ENCODE results near the gene FBN1.

FBN1 gene

DNA sequence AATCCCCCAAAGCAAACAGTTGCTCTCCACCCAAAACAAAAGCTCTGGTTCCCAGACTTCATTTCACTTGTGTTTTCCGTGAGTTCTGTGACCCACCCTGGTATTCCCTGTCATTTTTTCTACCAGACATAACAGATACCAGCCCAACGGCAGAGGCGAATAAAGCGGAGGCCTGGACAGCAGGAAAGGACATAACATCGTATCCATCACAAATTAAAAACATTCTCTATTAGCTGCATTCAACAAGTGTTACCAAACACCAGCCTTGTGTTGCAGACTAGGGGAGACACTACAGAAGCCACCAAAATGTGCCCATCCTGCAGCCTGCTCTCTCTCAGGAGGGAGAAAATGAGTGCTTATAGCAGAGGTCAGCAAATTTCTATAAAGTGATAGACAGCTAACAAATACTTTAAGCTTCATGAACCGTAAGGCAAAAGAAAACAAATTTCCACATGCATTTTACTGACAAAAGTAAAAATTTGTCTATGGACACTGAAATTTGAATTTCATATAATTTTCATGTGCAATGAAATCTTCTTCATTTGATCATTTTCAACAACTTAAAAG lies 7.1 kb upstream of the FBN1 start:
- DNase-seq (ENCODE audit: low read depth): no peak

DNA sequence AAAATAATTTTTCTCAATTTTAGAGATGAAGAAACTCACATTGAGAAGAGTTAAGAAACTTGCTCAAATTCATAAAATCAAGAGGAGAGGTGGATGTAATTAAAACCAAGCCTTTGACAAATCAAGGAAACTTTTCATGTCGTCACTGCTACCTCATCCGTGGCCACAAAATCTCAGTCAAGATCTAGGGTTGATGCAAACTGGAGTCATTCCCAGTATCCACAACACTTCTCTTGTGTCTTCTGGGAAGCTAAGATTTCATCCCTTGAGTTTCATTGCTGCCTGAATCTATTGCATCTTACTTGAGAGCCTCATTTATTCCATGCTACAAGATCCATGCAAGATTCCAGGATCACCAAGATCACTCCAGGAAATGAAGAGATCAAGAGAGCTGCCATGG lies 5.4 kb upstream of the FBN1 start:
- DNase-seq (ENCODE audit: low read depth): no peak

DNA sequence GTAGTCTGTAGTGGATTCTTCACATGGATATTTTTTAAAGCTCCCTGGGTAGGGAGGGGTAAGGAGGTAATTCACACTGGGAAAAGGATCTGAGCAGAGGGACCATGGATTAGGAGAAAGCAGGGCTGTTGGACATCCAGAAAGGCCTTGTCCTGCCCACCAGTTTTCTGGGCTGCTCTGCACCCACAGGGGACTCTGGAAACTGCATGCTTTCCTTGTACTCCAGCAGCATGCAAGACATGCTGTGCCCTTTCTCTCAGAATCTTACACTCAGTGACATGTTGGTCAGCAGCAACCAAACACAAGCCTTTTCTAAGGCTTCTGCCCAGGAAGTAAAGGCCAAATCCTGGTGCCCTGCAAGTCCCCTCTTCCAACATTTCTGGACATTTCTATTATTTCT lies 2.5 kb upstream of the FBN1 start:
- DNase-seq (ENCODE audit: low read depth): peak; percentile 36

DNA sequence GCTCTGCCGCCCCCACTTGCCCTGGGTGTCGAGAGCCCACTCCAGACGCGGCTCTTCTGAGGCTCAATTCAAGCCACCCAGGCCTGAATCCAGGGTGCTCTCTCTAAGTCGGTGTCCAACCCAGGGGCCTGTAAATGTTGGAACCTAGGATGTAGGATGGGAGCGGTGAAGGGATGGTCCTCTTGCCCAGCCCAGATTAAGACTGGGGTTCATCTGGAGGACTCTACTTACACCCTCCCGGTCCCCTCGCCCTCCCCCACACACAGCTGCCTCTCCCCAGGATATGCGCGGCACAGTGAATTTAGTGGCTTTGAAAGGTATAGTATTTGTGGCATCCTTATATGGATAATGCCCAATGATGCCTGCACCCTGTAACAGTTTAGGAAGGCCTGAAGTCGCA lies 822 bp upstream of the FBN1 start:
- no peak for DNase-seq (ENCODE audit: low read depth)

DNA sequence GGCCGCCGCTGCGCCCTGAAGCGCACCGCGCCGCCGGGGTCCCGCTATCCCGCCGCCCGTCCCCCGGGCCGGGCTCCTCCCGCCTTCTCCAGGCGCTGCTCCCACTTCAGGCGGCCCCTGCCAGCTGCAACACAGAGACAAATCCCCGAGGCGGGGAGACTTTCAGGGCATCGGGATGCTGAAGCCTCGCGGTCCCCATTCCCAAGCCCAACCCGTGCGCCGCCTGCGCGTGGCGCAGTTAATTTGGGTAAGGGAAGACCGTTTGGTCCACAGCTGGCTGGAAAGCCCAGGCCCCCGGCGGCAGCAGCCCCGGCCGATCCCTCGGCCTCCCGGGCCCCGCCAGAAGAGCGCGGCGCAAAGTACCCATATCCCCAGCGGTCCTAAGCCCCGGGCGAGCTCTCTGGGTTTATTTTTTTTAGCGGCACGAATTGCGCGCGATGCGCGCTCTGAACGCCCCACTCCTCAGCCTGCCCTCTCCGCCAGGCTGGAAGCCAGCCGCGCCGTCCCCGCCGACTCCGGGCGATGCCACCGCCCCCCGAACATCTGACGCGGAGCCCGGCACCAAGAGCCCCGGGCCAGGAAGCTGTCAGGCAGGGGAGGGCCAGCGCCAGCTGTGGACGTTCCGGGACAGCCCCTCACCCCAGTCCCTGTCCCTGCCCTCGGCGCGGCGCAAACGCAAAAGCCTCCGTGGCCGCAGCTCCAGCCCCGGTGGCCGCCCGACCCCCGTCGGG lies 517 bp downstream of the FBN1 start:
- DNase-seq (ENCODE audit: low read depth): peak; percentile 62

DNA sequence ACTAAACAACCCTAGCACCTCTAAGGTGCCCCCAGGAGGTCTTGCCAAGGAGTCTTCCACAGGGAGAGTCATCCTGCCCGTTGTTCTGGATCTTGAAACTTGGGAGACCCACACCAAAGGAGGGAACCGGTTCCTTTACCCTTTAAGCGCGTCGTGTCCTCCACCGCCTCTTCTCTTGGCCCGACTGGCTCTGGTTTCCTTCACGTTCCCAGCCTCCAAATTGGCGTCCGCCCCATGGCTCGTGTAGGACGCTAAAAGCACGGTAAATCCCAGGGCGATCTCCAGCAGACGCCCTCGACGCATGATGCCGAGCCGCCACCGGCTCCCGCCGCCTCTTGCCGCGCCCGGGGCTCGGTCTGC lies 1.1 kb downstream of the FBN1 start:
- DNase-seq (ENCODE audit: low read depth): peak; percentile 53

DNA sequence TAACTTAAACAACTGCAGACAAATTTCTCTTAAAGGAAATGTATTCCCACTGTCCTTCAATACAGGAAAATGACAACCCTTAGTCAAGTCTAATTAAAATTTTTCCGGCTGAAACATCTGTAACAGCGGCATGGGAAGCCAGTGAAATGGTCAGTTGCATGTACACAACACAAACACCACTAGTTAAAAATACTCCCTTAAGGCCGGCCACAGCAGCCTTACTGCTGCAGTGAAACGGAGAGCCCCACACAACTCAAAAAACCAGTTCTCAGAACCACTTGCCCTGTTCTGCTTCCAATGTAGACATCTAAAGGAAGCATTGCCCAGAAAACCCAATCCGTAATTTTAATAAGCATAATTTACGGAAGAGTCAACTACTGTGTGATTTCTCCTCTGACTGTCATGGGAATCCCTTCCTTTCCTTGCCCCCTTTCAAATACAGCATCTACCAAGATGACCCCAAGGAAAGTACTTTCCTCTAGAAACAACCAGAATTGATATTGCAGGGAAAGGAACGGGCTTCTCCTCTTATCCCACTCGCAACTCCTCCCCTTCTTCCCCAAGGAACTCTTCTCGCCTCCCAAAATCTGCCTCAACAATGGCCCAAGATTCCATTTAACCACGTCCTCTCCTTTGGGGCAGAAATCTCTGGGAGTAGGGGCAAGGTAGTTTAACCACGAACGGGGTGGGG lies 1.6 kb downstream of the FBN1 start:
- no peak for DNase-seq (ENCODE audit: low read depth)

DNA sequence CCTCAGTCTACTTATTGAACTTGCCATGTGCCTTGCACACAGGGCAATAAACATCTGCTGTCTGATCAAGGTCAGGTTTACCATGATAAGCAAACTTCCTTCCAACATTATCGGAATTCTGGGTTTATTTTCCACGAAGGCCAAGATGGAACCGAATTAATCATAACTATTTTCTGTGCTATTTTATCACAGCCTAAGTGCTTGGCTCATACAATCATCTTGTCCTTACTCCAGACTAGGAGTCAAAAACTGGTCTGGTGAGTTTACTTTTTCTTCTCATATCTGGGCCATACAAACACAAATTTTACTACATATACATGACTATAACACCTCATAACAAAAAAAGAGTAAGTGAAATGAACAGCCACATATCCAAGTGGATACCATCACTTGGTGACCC lies 2.3 kb downstream of the FBN1 start:
- no peak for DNase-seq (ENCODE audit: low read depth)

DNA sequence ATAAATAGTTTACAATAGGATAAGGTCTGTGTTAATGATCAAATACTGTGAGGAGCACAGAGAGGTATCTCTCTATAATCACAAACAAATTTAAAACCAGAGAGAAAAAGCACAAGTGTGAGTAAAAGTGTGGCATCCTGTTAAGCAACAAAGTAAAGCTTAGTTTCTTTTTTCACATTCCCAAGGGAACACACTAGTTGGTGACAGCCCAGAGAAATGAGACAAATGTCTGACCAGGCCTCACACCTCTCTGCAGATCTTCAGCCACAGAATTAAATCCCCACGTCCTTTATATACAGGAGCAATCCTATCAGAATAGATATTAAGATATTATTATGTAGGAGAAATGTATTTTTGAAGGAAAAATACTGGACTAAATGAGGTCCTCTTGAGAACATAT lies 2.7 kb downstream of the FBN1 start:
- DNase-seq (ENCODE audit: low read depth): peak; percentile 25

DNA sequence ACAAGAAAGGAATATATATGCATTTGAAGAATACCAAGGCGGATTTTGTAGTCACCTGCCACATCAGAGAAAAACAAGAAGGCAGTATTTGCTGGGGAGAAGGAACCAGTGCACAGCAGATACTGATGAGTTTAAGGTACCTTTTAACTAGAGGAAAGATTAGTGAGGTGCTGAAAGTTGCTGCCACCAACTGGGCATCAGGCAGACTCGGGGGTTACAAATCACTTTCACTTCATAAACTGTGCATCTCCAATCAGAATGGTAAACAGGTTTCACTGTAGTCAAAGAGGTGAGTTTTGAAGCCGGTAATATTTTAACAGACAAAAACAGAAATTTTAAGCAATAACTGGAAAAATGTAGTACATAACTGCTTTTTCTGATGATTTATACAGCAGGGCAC lies 4.1 kb downstream of the FBN1 start:
- DNase-seq (ENCODE audit: low read depth): peak; percentile 60

DNA sequence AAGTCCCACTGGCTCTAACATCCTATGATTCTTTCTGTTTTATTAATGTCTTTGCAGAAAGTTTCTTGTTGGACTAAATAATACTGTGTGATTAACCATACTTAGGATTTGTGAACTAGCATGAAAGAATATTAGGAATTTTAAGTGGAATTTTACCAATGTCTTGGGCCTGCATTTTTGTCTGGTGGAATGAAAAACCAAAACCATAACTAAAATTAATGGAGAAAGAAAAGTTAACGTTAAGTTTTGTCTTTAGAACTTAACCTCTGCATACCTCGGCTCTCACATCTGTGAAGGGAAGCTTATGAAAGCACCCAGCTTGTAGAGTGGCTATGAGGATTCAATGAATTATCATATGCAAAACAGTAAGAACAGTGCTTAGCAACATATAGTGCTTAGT lies 6.5 kb downstream of the FBN1 start:
- DNase-seq (ENCODE audit: low read depth): no peak

DNA sequence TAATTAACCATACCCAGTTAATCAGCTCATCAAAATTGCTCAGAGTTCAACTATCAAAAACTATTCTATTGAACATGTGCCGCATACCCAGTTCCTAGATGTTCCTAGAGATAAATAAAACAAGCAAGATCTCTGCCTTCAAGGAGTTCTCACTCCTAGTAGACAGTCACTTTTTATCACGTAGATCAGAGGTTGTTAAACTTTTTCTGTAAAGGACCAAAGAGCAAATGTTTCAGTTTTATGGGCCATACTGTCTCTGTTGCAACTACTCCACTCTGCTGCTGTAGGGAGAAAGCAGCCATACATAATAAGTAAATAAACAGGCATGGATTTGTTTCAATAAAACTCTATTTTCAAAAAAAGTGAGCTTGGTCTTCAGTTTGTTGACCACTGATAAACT lies 7.9 kb downstream of the FBN1 start:
- no peak for DNase-seq (ENCODE audit: low read depth)

DNA sequence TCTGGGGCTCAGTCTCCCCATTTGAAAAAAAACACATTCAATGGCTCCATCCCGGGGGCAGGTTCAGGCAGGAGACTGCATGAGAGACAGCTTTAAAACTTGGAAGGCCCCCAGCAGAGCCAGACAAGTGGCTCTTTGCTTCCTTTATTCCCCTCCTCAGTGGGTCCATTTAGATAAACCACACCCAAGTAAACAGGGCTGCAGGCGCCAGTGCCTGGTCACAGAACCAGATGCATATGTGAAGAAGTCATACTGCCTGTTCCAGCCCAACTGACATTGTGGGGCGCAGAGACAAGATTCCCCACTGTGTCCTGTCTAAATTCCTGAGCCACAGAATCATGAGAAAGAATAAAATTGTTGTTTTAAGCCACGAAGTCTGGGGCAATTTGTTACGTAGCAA lies 9.0 kb downstream of the FBN1 start:
- DNase-seq (ENCODE audit: low read depth): no peak

DNA sequence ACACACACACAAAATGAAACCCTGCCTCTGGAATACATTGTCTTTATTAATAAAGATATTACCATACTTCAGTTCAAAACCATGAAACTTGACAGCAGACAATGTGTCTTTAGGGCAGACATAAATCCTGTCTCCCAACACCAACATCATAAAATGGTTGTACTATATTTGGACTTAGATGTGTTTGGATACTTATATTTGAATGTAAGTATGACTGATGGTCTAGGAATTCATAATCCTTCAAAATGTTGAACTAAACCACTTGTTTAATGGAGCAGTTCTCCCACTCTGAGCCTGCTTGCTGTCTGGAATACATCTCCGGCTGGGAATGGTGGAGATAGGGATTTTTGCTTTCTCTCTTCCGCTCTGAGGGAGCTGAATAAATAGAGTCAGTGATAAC lies 10.6 kb downstream of the FBN1 start:
- DNase-seq (ENCODE audit: low read depth): peak; percentile 64

DNA sequence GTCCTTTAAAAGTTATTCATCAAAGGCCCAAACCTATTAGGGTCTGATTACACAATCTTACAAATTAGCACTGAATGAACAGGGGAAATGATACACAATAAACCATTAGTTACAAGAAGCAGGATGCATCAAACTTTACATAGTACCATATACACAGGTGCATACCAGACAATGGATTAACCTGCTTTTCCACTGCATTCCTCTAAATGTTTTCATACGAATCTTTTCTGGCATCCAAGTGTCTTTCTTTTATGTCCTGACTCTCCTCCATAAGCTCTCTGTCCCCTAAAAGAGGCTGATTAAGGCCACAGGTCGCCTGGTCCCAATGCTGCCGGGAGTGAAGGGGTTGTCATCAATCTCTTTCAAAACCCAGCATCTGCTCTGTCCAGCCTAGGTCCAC lies 11.4 kb downstream of the FBN1 start:
- no peak for DNase-seq (ENCODE audit: low read depth)

DNA sequence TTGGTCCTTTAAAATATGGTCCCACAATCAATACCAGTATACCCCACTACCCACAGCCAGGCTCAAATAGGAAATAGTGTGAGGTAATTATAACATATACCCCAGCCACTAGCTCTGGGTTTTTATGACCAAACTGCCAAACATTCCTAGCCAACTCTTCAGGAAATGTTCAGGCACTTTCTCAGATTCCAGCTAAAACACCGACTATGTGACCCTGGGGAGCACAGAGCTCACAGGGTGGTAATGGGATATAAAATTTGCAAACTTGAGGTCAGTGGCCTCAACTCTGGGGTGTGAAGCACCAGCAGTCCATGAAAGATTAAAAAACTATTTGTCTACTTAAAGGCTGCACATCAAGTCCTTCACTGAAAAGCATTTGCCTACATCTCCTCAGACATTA lies 12.9 kb downstream of the FBN1 start:
- no peak for DNase-seq (ENCODE audit: low read depth)

DNA sequence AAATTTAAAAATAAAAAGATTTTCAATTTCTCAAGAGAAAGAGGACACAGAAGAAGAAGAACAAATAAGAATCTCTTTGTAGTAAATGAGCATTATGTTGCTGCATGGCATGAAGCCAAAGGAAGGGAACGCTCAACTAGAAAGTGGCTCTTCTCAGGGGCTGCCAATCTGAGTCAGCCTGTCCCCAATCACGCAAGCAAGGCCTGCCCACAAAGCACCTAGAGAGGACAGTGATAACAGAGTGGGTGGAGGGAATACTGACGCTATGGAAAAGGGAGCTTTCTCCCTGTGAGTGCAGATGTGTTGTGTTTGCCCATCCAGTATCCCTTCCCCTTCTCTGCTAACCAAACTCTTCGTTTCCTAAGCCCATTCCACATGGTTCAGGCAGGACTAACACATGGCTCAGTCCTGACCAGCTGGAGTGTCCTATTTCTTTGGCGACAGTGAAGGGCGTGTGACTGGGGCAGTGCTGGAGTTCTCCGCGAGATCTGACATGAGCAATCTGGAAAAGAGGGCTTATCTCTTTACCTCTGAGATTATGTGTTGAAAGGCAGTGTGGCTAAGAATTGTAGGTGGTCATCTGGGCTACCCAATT lies 14.2 kb downstream of the FBN1 start:
- no peak for DNase-seq (ENCODE audit: low read depth)

DNA sequence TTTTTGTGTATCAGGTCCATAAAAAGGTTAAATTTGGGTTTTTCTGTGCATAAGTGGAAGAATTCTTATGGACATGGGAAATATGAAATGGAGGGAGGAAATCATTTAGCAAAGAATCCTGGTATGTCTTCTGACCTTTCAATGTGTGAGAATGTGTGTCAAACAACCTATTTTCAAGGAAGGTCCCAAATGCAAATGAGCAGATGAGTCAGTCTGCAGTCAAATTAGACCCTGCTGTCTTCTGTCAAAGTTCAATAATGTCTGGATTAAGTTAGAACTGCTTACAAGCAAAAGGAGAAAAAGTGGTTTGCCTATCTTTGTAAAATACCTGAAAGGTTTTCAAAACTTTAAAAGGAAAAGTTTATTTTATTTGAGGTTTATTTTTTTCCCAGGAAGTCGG lies 15.3 kb downstream of the FBN1 start:
- DNase-seq (ENCODE audit: low read depth): no peak

DNA sequence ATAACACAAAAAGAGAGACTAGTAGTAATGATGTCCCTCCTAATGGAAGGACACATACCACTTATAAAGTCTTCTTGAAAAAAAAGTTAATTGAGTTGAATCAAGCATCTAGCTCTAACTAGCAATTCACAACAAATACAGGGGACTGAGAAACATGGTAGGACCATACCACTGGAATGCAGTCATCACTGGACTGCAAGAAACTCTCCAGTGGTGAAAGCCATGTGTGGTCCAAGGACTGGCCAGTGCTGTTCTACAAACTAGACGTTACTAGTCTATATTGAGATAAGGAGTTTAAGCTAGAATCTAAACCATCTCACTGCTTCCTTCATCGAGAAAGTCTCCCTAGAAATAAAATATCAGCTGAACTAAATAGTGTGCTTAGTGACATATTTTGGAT lies 16.7 kb downstream of the FBN1 start:
- peak; percentile 53 for DNase-seq (ENCODE audit: low read depth)

DNA sequence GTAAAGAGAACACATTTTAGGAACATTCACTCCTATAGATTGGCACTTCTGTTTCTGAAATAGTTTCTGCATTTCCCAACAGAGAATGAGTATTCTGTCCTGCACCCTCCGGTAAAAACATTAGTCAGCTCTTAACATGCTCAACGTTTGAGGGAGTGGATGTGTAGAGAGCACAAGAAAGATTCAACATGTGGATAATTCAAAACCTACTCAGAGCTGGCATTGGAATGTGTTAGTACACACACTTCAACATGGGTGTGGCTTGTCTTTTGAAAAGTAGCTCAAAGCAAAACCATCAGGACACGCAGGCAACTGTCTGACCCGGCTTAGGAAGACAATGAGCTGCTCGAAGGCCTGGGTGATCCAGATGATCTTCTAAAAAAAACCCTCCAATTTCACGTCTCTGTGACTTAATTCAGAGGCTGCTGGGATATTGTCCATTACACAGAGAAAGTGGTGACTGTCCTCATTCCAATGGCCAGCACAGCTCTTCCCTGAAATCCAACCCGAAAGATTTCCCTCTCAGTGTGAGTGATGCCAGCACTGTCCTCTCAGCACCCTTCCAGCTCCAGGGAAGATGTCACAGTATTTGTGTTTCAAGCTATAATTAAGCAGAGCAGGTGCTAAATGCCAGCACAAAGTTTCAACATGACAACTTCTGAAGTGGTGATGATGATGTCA lies 18.1 kb downstream of the FBN1 start:
- peak; percentile 83 for DNase-seq (ENCODE audit: low read depth)

DNA sequence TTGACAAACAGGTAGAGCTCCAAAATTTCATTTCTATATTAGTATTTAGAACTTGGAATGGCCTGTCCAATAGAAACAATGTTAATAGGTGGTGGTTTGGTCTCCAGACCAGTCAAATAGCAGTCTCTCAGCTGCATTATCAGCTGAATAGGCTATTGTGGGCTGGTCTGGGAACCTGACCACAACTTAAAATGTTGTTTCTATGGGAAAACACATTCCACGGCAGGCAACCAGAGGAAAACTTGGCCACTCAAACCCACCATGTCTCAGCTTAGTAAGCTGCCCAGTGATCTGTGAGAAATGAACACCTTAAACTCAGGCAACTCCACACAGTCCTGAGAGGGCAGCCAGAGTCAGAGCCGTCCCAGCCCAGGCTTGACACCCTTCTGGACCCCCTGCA lies 20.4 kb downstream of the FBN1 start:
- no peak for DNase-seq (ENCODE audit: low read depth)

DNA sequence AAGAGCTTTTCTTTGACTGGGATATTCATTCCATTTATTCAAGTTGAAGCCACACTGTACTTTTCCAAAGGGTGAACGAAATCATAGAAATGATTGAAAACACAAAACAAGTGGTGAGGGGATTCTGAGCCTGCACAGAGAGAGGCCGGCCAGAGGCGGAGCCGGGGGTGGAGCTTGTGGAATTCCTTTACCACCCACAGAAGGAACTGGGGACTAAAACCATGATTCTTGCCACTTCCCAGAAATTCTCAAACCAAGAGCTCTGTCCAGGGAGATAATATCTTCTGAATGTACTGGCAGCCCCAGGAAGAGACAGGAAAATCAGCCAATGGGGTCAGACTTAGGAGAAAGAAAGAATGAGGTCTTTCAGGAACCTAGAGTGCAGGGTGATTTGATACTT lies 20.8 kb downstream of the FBN1 start:
- DNase-seq (ENCODE audit: low read depth): no peak

DNA sequence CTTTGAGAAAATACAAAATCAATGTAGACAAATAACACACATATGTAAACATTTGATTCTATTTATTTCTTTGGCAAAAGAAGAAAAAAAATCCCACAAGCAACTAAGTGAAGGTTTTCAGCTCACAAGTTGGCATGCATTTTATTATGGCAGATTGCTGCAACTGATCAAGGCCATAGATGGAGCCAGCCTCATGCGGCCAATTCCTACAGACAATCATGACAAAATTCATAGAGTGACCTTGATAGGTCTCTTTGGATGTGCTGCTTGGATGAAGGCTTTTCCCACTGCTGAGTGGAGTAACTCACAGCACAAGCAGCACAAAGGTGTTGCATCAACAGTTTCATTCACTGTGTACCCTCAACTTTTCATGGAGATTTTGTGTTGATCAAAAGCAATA lies 22.1 kb downstream of the FBN1 start:
- no peak for DNase-seq (ENCODE audit: low read depth)

All from iris pigment epithelial cell (primary cell).